ENCODE measurements around the gene ULBP1.
"Not testable (repeated sequence)": the region's sequence is repeated elsewhere in the genome, so short reads cannot be mapped to it uniquely, and the experiment has no call there.

ULBP1 gene

DNA sequence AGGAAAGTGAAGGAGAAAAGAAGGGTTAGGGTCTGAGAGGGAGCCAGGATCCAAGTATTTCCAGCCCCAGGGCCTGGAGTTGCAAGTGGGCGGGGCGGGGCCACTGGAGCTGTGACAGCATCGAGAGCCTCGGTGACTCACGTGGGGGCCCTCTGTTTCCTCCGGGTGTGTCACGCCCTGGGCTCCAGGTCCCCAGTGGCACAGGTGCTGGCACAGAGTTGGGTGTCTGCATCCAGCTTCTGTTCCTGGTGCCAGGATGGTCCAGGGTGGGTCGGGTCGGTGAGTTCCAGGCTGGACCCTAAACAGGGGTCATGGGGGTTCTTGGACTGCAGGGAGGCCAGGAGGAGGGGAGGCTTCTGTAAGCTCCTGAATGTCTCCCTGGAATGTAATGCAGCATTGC, 44.8 kb downstream of the ULBP1 start:
- no peaks in the 10 kb centered on the region for H3K4me1 ChIP-seq (ENCODE audit: insufficient read depth, low read length)
- no peak overlapping the region for H3K9ac ChIP-seq (ENCODE audit: low read depth, low read length)
- no peaks in the 10 kb centered on the region for H3K36me3 ChIP-seq (ENCODE audit: insufficient read depth, low read length)
- no peaks in the 10 kb centered on the region for H3K9me3 ChIP-seq (ENCODE audit: control insufficient read depth, insufficient read depth, low read length)

DNA sequence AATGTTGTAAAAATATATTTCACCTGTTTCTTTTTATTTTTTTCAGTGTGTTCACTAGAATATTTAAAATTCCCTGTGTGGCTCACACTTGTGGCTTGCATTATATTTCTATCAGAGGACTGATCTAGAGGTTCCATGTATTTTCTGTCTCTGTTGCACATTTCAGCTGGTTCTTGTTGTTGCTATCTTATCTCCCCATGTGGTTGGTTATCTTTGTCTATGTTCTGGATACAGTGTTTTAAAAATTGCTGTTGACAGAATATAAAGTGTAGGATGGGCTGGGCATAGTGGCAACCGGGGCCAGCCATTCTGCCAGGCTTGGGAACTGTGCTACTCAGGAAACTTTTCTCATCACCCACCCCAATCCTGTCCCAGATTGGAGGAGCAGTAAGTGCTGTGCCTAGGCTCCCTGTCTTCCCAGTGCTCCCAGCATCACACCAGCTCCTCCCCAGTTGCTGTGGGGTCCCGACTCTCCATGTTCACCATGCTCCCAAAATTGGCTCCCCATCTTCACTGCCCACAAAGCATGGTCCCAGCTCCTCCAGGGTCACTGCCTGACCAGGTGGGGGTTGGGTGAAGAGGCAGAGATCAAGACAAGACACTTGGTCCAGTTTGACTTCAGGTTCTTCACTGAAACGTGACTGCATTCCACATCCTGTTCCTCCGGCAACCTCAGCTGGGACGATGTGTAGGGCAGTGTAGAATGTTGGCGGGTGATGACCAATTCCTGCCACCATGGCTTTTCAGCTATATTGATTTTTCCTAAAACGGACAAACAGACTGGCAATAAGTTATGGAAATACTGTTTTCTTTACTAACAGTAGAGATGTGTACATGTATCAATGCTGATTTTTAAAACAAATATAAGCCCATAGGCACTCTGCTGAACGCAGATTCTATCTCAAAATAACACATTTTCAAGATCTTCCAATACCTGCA, 49.4 kb downstream of the ULBP1 start:
- H3K9me3 ChIP-seq (ENCODE audit: control insufficient read depth, insufficient read depth, low read length); H3K4me1 ChIP-seq (ENCODE audit: insufficient read depth, low read length); H3K36me3 ChIP-seq (ENCODE audit: insufficient read depth, low read length); H3K9ac ChIP-seq (ENCODE audit: low read depth, low read length): not testable (repeated sequence)

DNA sequence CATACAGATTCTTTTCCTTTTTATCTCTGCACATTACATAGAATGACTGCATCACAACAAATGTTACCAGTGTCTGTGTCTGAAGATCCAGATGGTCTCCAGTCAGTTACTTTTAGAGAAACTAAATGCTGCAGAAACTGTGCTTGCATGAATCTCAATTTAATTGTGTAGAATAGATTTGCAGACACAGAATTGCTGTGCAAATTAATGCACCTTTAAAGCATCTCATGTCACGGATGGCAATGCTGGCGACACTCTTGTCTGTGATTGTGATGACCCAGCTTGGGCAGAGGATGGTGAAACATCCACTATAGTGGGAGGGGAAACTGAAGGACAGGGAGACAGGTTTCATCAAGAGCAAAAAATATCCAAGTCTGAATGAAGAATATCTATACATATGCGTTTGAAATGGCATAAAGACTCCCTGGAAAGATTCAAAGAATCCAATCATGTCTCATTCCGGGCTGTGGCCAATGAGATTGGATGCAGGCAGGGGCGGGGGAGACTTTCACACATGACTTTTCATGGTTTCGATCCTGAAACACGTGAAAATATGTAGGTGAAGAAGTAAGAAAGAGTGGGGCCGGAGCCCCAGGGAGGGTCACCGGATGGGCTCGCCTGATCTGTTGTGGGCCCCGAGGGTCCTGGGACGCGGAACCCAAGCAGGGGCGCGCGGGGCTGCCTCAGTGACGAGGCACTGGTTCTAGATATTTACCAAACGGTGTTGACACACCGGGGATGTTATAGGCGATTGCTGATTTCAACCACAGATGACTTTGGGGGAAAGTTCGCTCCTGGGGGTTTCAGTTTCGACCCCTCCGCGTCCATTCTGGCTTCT, 50.3 kb downstream of the ULBP1 start:
- not testable (repeated sequence) for H3K9ac ChIP-seq (ENCODE audit: low read depth, low read length); H3K9me3 ChIP-seq (ENCODE audit: control insufficient read depth, insufficient read depth, low read length); H3K4me1 ChIP-seq (ENCODE audit: insufficient read depth, low read length); H3K36me3 ChIP-seq (ENCODE audit: insufficient read depth, low read length)

DNA sequence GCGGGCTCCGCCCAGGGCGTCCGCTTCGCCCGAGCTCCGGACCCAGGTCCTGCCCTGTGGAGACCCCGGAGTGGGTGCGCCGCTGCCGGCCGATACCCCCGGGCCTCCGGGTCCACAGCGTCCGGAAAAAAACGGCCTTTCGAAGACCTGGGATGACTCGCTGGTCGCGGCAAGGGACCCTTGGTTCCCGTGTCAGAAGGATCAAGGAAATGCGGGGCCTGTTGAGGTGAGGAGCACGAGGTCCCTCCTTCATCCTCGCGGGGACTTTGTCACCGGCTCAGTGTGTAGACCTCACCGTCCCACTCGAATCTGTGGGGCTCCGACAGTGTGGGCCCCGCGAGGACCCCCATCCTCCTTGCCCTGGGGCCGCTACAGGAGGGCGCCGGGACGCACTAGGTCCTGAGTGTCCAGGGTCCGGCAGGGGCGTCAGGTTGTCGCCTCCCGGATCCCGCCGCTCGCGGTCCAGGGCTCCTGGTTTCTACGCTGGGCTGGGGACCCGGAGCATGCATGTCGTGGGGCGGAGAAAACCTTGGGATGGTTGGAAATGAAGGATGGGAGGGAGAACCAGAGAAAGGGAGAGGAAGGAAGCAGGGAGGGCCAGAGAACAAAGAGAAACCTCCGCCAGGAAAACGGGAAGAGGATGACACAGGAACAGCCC, 51.0 kb downstream of the ULBP1 start:
- H3K9me3 ChIP-seq (ENCODE audit: control insufficient read depth, insufficient read depth, low read length); H3K9ac ChIP-seq (ENCODE audit: low read depth, low read length); H3K36me3 ChIP-seq (ENCODE audit: insufficient read depth, low read length); H3K4me1 ChIP-seq (ENCODE audit: insufficient read depth, low read length): not testable (repeated sequence)

DNA sequence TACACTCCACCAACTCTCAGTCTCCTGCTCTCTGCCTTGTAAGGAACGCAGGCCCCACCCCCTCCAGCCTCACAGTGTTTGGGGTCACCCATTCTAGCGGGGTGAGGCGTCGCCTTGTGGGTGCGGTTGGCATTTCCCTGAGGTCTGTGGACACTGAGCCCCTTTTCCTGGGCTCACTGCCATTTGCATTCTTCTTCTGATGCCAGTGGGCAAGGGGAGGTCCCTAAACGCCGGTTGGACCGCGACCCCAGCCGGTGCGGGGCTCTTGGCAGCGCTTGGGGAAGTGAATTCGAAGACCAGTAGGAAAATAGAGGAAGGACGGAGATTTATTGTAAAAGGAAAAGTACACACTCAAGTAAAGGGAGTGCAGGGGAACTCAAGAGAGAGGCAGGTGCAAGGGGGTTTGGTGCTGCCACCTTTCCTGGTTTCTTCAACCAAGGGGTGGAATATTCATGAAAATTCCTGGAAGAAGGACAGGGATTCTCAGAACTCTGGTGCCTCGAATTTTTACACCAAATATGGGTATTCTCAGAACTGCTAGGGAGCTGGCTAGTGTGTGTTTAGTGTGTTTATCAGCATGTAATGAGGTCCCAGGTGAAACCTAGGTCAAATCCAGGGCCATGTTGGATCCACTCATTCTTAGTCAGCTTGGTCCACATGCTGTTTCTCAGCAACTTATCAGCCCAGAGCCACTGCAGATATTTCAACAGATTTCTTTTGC, 51.7 kb downstream of the ULBP1 start:
- H3K4me1 ChIP-seq (ENCODE audit: insufficient read depth, low read length); H3K9me3 ChIP-seq (ENCODE audit: control insufficient read depth, insufficient read depth, low read length); H3K9ac ChIP-seq (ENCODE audit: low read depth, low read length); H3K36me3 ChIP-seq (ENCODE audit: insufficient read depth, low read length): not testable (repeated sequence)

DNA sequence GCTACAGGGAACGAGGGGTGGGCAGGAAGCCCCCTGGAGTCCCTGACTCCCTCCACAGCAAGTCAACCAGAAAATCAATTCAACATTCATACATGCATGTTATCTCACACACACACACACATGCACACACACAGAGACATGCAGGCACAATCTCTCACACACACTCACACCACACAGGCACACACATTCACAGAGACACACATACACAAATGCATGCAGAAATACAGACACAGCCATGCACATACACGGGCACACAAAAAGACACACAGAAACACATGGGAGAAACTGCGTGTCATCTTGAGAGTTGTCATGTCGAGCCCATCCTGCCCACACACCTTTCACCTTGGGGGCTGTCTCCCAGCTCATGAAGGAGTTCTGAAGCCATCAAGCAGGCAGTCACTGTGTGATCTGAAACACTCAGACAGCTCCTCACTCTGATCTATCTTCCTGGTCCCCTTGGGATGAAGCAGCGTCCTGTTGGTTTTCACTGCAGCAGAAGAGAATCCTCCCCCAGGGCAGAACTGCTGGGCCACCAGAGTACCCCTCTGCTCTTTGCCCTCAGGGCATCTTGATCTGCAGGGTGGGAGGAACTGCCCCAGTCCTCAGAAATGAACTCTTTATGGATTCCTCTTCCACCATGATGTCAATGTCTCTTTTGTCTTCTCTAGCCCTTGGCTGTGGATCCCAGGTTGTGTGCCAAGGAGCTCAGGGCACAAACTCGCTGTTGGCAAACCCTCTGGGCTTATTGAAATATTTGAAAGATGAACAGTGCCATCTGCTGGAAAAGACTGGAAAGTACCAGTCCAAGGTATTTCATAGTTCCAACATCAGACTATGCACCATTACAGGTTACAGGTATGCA, 52.8 kb downstream of the ULBP1 start:
- Histone ChIP-seq H3K9me3 (ENCODE audit: control insufficient read depth, insufficient read depth, low read length) (no peaks in the 10 kb centered on the region), H3K9ac (ENCODE audit: low read depth, low read length) (no peak overlapping the region), H3K36me3 (ENCODE audit: insufficient read depth, low read length) (no peaks in the 10 kb centered on the region), H3K4me1 (ENCODE audit: insufficient read depth, low read length) (no peaks in the 10 kb centered on the region)

DNA sequence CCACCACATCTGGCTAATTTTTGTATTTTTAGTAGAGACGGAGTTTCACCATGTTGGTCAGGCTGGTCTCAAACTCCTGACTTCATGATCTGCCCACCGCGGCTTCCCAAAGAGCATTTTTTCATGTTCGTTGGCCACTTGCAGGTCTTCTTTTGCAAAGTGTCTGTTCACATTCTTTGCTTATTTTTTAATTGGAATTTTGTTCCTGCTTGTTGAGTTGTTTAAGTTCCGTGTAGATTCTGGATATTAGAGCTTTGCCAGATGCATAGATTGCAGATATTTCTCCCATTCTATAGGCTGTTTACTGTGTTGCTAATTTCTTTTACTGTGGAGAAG, 53.4 kb downstream of the ULBP1 start:
- not testable (repeated sequence) for H3K4me1 ChIP-seq (ENCODE audit: insufficient read depth, low read length); H3K36me3 ChIP-seq (ENCODE audit: insufficient read depth, low read length); H3K9ac ChIP-seq (ENCODE audit: low read depth, low read length); H3K9me3 ChIP-seq (ENCODE audit: control insufficient read depth, insufficient read depth, low read length)

DNA sequence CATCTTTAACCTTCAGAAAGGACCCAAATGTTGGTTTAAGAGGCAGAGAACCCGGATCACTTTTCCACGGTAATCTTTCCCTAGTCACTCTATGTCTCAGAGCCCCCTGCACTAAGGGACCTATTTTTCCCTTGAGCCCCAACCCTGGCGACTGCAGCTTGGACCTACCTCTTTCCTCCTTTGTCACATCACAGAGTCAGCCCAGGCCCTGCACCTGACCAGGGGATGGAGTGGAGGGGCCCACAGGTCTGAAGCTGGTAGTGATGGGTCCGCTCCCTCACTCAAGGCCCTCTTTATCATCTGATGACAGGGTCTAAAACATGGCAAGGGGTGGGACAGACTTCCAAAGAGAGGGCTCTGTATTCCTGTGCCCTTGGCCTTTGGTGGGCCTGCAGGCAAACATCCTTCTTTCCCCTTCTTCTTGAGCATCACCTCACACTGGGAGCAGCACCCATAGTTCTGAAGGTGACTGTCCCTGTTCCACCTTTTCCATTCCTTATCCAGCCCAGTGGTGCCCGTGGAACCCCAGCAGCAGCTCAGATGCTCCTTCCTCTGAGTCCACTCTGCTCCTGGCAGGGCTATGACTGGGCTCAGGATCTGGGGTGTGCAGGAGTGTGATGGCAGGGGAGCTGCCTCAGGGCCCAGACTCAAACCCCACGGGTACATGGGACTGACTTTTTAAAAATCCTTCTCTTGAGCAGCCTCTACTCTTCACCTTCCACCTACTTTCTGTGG, 55.3 kb downstream of the ULBP1 start:
- Histone ChIP-seq H3K36me3 (ENCODE audit: insufficient read depth, low read length) (no peaks in the 10 kb centered on the region), H3K9me3 (ENCODE audit: control insufficient read depth, insufficient read depth, low read length) (no peaks in the 10 kb centered on the region), H3K4me1 (ENCODE audit: insufficient read depth, low read length) (no peaks in the 10 kb centered on the region), H3K9ac (ENCODE audit: low read depth, low read length) (no peak overlapping the region)

DNA sequence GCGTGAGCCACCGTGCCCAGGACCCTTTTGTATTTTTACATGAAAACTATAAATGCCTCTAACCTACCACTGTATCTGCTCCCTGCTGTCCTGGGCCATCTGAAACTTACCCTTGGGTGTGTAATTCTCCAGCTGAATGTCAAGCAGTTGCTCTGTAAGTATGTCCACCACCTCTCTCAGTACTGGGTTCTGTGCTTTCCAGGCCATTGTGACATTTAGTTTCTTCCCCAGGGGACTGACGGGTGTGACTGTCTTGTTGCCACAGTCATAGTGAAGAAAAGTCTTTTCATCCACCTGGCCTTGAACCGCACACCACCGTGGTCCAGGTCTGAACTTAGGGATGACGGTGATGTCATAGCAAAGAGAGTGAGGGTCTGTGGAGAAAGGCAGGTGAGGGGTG, 58.1 kb downstream of the ULBP1 start:
- not testable (repeated sequence) for H3K36me3 ChIP-seq (ENCODE audit: insufficient read depth, low read length); H3K9me3 ChIP-seq (ENCODE audit: control insufficient read depth, insufficient read depth, low read length); H3K4me1 ChIP-seq (ENCODE audit: insufficient read depth, low read length); H3K9ac ChIP-seq (ENCODE audit: low read depth, low read length)
